Measurements from ENCODE around the gene USE1. TPM values are rescaled to one million over a fixed set of nuclear protein-coding genes. Genes with fewer than 3 reads are reported as not detected.

Gene USE1, protein sequence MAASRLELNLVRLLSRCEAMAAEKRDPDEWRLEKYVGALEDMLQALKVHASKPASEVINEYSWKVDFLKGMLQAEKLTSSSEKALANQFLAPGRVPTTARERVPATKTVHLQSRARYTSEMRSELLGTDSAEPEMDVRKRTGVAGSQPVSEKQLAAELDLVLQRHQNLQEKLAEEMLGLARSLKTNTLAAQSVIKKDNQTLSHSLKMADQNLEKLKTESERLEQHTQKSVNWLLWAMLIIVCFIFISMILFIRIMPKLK
- total RNA-seq: 20.3 and 22.7 TPM in 2 replicates

DNA sequence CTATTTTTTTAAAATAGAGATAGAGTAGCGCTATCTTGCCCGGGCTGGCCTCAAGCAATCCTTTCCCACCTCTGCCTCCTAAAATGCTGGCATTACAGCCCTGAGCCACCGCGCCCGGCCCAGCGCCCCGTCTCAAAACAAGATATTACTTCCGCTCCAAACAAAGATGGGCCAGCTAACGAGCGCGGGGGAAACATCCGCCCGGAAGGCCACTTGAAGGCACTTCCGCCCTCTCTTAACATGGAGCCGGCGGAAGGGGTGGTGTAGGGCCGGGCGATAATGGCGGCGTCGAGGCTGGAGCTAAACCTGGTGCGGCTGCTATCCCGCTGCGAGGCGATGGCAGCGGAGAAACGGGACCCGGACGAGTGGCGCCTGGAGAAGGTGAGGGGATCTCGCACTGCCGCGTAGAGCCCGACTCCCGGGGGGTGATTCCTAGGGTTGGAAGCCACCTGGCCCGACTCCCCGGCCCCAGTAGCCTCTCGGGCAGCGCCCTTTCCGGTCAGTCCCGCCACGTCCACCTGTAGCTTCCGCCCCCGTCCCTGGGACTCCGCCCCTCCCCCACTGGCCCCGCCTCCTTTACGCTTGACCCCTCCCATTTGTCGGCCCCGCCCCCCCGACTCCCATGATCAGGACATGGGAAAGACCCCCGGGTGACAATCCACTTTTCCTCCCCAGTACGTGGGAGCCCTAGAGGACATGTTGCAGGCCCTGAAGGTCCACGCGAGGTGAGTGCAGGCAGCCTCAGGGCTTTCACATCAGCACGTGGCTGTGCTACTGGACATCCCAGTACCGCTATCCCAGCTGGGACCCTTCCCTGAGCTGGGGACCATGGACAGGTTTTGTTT lies at the start of gene USE1:
TSS of gene USE1 (plus strand) at position 231 of the 845 bp plus-strand sequence. CDS start at position 280, 49 bp downstream.

GRCh38 chr19:17226002-17226933 lies 11.1 kb downstream of the USE1 start, which contains the start of gene OCEL1:
TSS of gene OCEL1 (plus strand) at chr19:17226226. CDS start at chr19:17226248, 22 bp downstream.

GRCh38 chr19:17245535-17245984 lies 30.4 kb downstream of the USE1 start, which contains the start of gene NR2F6:
TSS of gene NR2F6 (minus strand) at chr19:17245919. CDS start at chr19:17245220, 699 bp downstream.

DNA sequence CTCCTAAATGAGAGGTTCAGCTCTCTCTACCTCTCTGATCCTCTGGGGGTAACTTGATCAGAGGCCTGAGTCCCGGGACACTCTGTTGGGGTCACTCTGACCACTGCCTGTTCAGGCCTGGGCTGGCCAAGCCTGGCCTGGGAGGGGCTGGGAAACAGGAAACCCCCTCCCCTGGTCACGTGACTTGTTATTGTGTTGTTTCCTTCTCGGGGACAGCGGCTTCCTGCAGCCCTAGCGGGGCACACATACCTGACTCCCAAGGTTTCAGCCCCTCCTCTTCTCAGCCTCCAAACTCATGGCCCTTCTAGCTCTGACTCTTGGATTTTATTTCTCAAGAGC lies 49.5 kb downstream of the USE1 start, which contains the start of gene USHBP1:
TSS of gene USHBP1 (minus strand) at position 105 of the 339 bp plus-strand sequence. CDS start 446 bp downstream, outside the sequence.

DNA sequence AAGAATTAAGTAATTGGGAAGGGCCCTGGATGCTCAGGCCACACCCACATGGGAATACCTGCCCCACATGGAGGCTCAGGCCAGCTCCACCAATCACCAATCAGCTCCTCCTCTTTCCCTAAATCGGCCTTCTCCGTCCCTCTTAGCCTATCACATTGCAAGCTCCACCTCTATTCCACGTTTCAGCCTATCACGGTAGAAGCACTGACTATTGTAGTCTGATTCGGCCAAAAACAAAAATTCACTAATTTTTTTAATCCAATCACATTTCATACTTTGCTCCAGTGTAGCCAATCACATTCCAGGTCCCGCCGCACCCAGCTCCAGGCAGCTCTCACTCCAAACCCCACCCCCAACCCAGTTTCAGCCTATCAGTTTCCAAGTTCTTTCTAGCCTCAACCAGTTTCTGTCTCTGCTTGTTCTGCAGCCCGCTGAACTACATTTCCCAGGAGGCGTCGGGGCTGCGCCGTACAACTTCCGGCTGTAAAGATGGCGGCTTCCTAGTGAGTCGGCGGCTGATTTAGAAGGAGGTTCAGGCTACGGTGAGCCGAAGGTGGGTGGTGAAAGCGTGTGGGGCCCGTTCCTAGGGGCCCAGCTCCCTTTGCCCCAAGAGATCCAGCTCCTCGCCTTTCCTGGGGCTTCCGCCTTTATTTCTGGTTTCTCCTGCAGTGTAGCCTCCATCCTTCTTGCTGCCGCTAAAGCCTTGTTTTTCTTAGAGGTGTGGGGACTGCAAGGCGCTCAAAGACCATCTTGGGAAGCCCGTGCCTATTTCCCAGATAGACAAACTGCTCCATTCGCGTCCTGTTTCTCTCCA lies 52.0 kb downstream of the USE1 start, which contains the start of gene BABAM1:
TSS of gene BABAM1 (plus strand) at position 469 of the 814 bp plus-strand sequence. CDS start 1,364 bp downstream, outside the sequence.

Other genes with a start within 250 kb of the USE1 start
- gene CPAMD8, start 188.5 kb upstream of the USE1 start, total RNA-seq: 1.4 and 1.7 TPM in 2 replicates
- 2.4 and 3.1 TPM in 2 replicates for gene HAUS8, start 139.9 kb upstream of the USE1 start, total RNA-seq
- gene MYO9B, start 139.6 kb upstream of the USE1 start, total RNA-seq: 59.7 and 72.8 TPM in 2 replicates
- gene OCEL1, start 10.9 kb downstream of the USE1 start, total RNA-seq: 3.7 and 4.1 TPM in 2 replicates
- gene NR2F6, start 30.6 kb downstream of the USE1 start, total RNA-seq: 20.8 and 27.7 TPM in 2 replicates
- not detected in 2 replicates for gene USHBP1, start 49.4 kb downstream of the USE1 start, total RNA-seq
- gene BABAM1, start 52.1 kb downstream of the USE1 start, total RNA-seq: 59.5 and 63.5 TPM in 2 replicates
- 0.26 TPM in 1 of 2 replicates, not detected in the other for gene ANKLE1, start 66.5 kb downstream of the USE1 start, total RNA-seq
- gene ABHD8, start 88.1 kb downstream of the USE1 start, total RNA-seq: 9.0 and 10.5 TPM in 2 replicates
- gene MRPL34, start 90.5 kb downstream of the USE1 start, total RNA-seq: 19.7 and 23.7 TPM in 2 replicates
- gene DDA1, start 94.2 kb downstream of the USE1 start, total RNA-seq: 11.8 and 22.7 TPM in 2 replicates
- 2.6 and 3.5 TPM in 2 replicates for gene ANO8, start 119.5 kb downstream of the USE1 start, total RNA-seq
- 4.8 and 9.4 TPM in 2 replicates for gene GTPBP3, start 122.2 kb downstream of the USE1 start, total RNA-seq
- not detected in 2 replicates for gene PLVAP, start 162.0 kb downstream of the USE1 start, total RNA-seq
- 0.22 TPM in 1 of 2 replicates, not detected in the other for gene CCDC194, start 178.8 kb downstream of the USE1 start, total RNA-seq
- gene BST2, start 190.3 kb downstream of the USE1 start, total RNA-seq: 0.65 and 1.2 TPM in 2 replicates
- gene MVB12A, start 204.7 kb downstream of the USE1 start, total RNA-seq: 24.5 and 42.3 TPM in 2 replicates
- gene TMEM221, start 233.3 kb downstream of the USE1 start, total RNA-seq: 0.22 TPM in 1 of 2 replicates, not detected in the other
- not detected in 2 replicates for gene NXNL1, start 245.6 kb downstream of the USE1 start, total RNA-seq